ENCODE measurements around the gene CEP95.

The CEP95 gene

DNA sequence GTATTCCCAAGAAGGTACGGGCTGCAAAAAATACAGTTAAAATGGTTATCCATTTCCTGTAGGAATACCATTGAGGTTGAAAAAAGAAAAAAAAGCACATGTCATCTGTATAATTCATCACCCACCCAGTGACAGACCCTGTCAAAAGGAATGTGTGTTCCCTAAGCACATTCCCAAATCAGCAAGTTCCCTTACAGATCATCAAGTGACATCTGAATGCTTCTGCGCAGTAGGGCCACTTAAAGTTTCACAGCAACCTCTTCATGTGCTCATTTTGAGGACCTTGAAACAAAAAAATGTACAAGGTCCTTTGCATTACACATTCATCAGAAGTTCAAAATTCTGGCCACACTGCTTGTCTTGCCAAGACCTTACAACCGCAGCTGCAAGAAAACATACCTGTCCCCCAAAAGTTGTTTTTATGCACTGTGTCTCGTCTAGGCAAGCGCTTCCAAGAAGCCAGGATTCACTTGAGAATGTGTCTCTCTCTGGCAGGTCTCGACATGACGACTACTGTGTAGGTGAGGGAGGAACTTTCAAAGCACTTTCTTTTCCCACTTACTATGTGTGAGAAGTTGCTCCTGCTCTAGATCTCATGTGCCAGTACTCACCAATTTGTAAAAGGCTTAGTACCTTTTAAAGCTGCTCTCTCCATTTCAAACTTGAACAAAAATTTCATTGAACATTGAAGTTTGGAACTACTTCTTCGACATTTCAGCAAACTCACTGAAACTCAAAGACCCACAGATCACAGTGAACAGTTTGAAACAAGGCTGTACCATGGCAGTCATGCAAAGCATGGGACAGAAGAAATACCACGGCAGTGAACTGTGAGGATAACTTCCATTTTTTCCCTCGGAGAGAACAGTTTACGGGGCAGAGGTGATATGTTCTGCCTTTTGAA lies 5.7 kb upstream of the CEP95 start:
- Histone ChIP-seq H3K4me3 (ENCODE audit: insufficient read depth in 1 of 2, low read depth in 1 of 2, low read length in 2 of 2) (peak overlapping the region in 1 of 2 experiments; percentile 31), H3K79me1 (replicated peaks; ENCODE audit: low read length, poor library complexity, severe bottlenecking) (peaks cover 4% of the 10 kb centered on the region), H3K9me3 (ENCODE audit: control insufficient read depth, low read length) (no peaks in the 10 kb centered on the region), H2BK5ac (ENCODE audit: low read depth, low read length, poor library complexity, severe bottlenecking) (no peak overlapping the region), H2BK120ac (ENCODE audit: low read depth, low read length) (no peak overlapping the region), H2BK15ac (ENCODE audit: low read depth, poor library complexity, severe bottlenecking) (no peak overlapping the region), H3K9ac (ENCODE audit: low read length) (peak overlapping the region; percentile 100), H3K18ac (ENCODE audit: low read depth in 1 of 2, low read length in 2 of 2) (no peak overlapping the region), H4K91ac (ENCODE audit: low read length) (no peak overlapping the region), H3K4me2 (ENCODE audit: low read length, poor library complexity, severe bottlenecking) (no peak overlapping the region), H3K4me1 (ENCODE audit: control insufficient read depth, insufficient read depth, low read depth, low read length) (peaks cover 3% of the 10 kb centered on the region), H3K36me3 (ENCODE audit: control insufficient read depth in 1 of 2, insufficient read depth in 2 of 2, low read depth in 1 of 2, low read length in 2 of 2) (peaks cover 12 to 76% of the 10 kb centered on the region in 2 experiments), H4K8ac (ENCODE audit: low read length) (no peak overlapping the region), H3K23ac (ENCODE audit: low read length in 2 of 2) (peak overlapping the region in 1 of 2 experiments; percentile 56), H2BK12ac (ENCODE audit: low read length in 2 of 2) (no peak overlapping the region), H3K14ac (ENCODE audit: low read length in 2 of 2) (no peak overlapping the region), H3K27ac (ENCODE audit: low read length, poor library complexity, severe bottlenecking) (no peak overlapping the region), H2AFZ (ENCODE audit: low read depth, low read length) (no peak overlapping the region), H2AK5ac (ENCODE audit: low read length, severe bottlenecking) (no peak overlapping the region), H3K4ac (ENCODE audit: low read depth in 1 of 2, low read length in 2 of 2) (no peak overlapping the region), H3K27me3 (ENCODE audit: control insufficient read depth in 1 of 2, insufficient read depth in 1 of 2, low read length in 2 of 2) (no peaks in the 10 kb centered on the region)
- 97% methylated on average over 10 of the region's 11 CpGs for WGBS
- no peak for DNase-seq

- WGBS, result 95% methylated on average over 3 of the region's 3 CpGs
- no peak overlapping the region for H3K4me3 ChIP-seq (ENCODE audit: insufficient read depth in 1 of 2, low read depth in 1 of 2, low read length in 2 of 2)
Measured at GRCh38 chr17:64502021-64502420, 4.8 kb upstream of the CEP95 start.

DNA sequence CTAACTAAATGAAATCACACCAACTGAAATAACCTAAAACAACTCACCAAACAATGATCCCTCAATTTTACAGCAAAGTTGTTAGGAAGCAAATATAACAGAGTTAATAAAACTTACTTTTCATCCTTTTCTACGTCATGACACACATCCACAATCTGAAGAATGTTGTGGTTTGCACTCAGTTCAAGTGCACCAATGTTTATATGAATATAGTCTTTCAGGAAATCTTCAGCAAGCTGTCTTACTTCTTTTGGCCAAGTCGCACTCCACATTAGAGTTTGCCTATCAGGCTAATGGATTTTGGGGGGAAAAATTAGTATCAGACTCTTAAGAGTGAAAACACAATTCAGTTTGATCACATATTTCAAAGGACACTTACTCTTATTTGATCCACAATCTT lies 4.0 kb upstream of the CEP95 start:
- Histone ChIP-seq H3K4ac (ENCODE audit: low read depth in 1 of 2, low read length in 2 of 2) (no peak overlapping the region), H3K9ac (ENCODE audit: low read length) (peak overlapping the region; percentile 100), H3K14ac (ENCODE audit: low read length in 2 of 2) (no peak overlapping the region), H2BK12ac (ENCODE audit: low read length in 2 of 2) (no peak overlapping the region), H3K27ac (ENCODE audit: low read length, poor library complexity, severe bottlenecking) (no peak overlapping the region), H4K91ac (ENCODE audit: low read length) (no peak overlapping the region), H3K36me3 (ENCODE audit: control insufficient read depth in 1 of 2, insufficient read depth in 2 of 2, low read depth in 1 of 2, low read length in 2 of 2) (peaks cover 12 to 73% of the 10 kb centered on the region in 2 experiments), H3K23ac (ENCODE audit: low read length in 2 of 2) (no peak overlapping the region), H2AFZ (ENCODE audit: low read depth, low read length) (no peak overlapping the region), H2AK5ac (ENCODE audit: low read length, severe bottlenecking) (no peak overlapping the region), H3K18ac (ENCODE audit: low read depth in 1 of 2, low read length in 2 of 2) (no peak overlapping the region), H3K27me3 (ENCODE audit: control insufficient read depth in 1 of 2, insufficient read depth in 1 of 2, low read length in 2 of 2) (no peaks in the 10 kb centered on the region), H3K4me1 (ENCODE audit: control insufficient read depth, insufficient read depth, low read depth, low read length) (peaks cover 1% of the 10 kb centered on the region), H3K4me2 (ENCODE audit: low read length, poor library complexity, severe bottlenecking) (no peak overlapping the region), H3K4me3 (ENCODE audit: insufficient read depth in 1 of 2, low read depth in 1 of 2, low read length in 2 of 2) (peak overlapping the region in 1 of 2 experiments; percentile 93), H3K9me3 (ENCODE audit: control insufficient read depth, low read length) (no peaks in the 10 kb centered on the region), H4K8ac (ENCODE audit: low read length) (no peak overlapping the region), H2BK15ac (ENCODE audit: low read depth, poor library complexity, severe bottlenecking) (no peak overlapping the region), H2BK5ac (ENCODE audit: low read depth, low read length, poor library complexity, severe bottlenecking) (no peak overlapping the region), H2BK120ac (ENCODE audit: low read depth, low read length) (no peak overlapping the region), H3K79me1 (replicated peaks; ENCODE audit: low read length, poor library complexity, severe bottlenecking) (no peaks in the 10 kb centered on the region)
- peak; percentile 60 for DNase-seq
- WGBS, result 20% methylated on average over 1 of the region's 2 CpGs

More at GRCh38 chr17:64502021-64502420, 4.8 kb upstream of the CEP95 start:
- DNase-seq, result no peak
- Histone ChIP-seq H2AFZ (ENCODE audit: low read depth, low read length) (no peak overlapping the region), H3K23ac (ENCODE audit: low read length in 2 of 2) (no peak overlapping the region), H3K79me1 (replicated peaks; ENCODE audit: low read length, poor library complexity, severe bottlenecking) (no peaks in the 10 kb centered on the region), H2BK15ac (ENCODE audit: low read depth, poor library complexity, severe bottlenecking) (no peak overlapping the region), H2BK120ac (ENCODE audit: low read depth, low read length) (no peak overlapping the region), H2BK12ac (ENCODE audit: low read length in 2 of 2) (no peak overlapping the region), H3K18ac (ENCODE audit: low read depth in 1 of 2, low read length in 2 of 2) (no peak overlapping the region), H3K9ac (ENCODE audit: low read length) (peak overlapping the region; percentile 100), H3K36me3 (ENCODE audit: control insufficient read depth in 1 of 2, insufficient read depth in 2 of 2, low read depth in 1 of 2, low read length in 2 of 2) (peaks cover 12 to 76% of the 10 kb centered on the region in 2 experiments), H3K27me3 (ENCODE audit: control insufficient read depth in 1 of 2, insufficient read depth in 1 of 2, low read length in 2 of 2) (no peaks in the 10 kb centered on the region), H2BK5ac (ENCODE audit: low read depth, low read length, poor library complexity, severe bottlenecking) (no peak overlapping the region), H4K91ac (ENCODE audit: low read length) (no peak overlapping the region), H3K4me1 (ENCODE audit: control insufficient read depth, insufficient read depth, low read depth, low read length) (peaks cover 3% of the 10 kb centered on the region), H2AK5ac (ENCODE audit: low read length, severe bottlenecking) (no peak overlapping the region), H3K9me3 (ENCODE audit: control insufficient read depth, low read length) (no peaks in the 10 kb centered on the region), H3K4me2 (ENCODE audit: low read length, poor library complexity, severe bottlenecking) (no peak overlapping the region), H3K27ac (ENCODE audit: low read length, poor library complexity, severe bottlenecking) (no peak overlapping the region), H3K14ac (ENCODE audit: low read length in 2 of 2) (no peak overlapping the region), H3K4ac (ENCODE audit: low read depth in 1 of 2, low read length in 2 of 2) (no peak overlapping the region), H4K8ac (ENCODE audit: low read length) (no peak overlapping the region)

- Histone ChIP-seq H3K9ac (ENCODE audit: low read length) (peak overlapping the region; percentile 100), H3K4me3 (ENCODE audit: insufficient read depth in 1 of 2, low read depth in 1 of 2, low read length in 2 of 2) (peak overlapping the region in 1 of 2 experiments; percentile 93), H3K23ac (ENCODE audit: low read length in 2 of 2) (no peak overlapping the region), H2BK5ac (ENCODE audit: low read depth, low read length, poor library complexity, severe bottlenecking) (no peak overlapping the region), H4K91ac (ENCODE audit: low read length) (no peak overlapping the region), H2BK120ac (ENCODE audit: low read depth, low read length) (no peak overlapping the region), H2BK12ac (ENCODE audit: low read length in 2 of 2) (no peak overlapping the region), H3K14ac (ENCODE audit: low read length in 2 of 2) (no peak overlapping the region), H3K4me2 (ENCODE audit: low read length, poor library complexity, severe bottlenecking) (peak overlapping the region; percentile 15), H2AFZ (ENCODE audit: low read depth, low read length) (no peak overlapping the region), H2AK5ac (ENCODE audit: low read length, severe bottlenecking) (no peak overlapping the region), H3K27ac (ENCODE audit: low read length, poor library complexity, severe bottlenecking) (no peak overlapping the region), H3K27me3 (ENCODE audit: control insufficient read depth in 1 of 2, insufficient read depth in 1 of 2, low read length in 2 of 2) (no peaks in the 10 kb centered on the region), H4K8ac (ENCODE audit: low read length) (no peak overlapping the region), H2BK15ac (ENCODE audit: low read depth, poor library complexity, severe bottlenecking) (no peak overlapping the region), H3K9me3 (ENCODE audit: control insufficient read depth, low read length) (no peaks in the 10 kb centered on the region), H3K4me1 (ENCODE audit: control insufficient read depth, insufficient read depth, low read depth, low read length) (peaks cover 1% of the 10 kb centered on the region), H3K36me3 (ENCODE audit: control insufficient read depth in 1 of 2, insufficient read depth in 2 of 2, low read depth in 1 of 2, low read length in 2 of 2) (peaks cover 12 to 68% of the 10 kb centered on the region in 2 experiments), H3K18ac (ENCODE audit: low read depth in 1 of 2, low read length in 2 of 2) (no peak overlapping the region), H3K4ac (ENCODE audit: low read depth in 1 of 2, low read length in 2 of 2) (no peak overlapping the region), H3K79me1 (replicated peaks; ENCODE audit: low read length, poor library complexity, severe bottlenecking) (no peaks in the 10 kb centered on the region)
- DNase-seq, result no peak
- 94% methylated on average over 5 of the region's 5 CpGs for WGBS
Measured at GRCh38 chr17:64503341-64503740, 3.4 kb upstream of the CEP95 start.

Measured in mesenchymal stem cell (in vitro differentiated cells and primary cell).